GM12878 (cell line): ENCODE results near the gene NEURL3. TPM values are rescaled to one million over a fixed set of nuclear protein-coding genes. Genes with fewer than 3 reads are reported as not detected.

Experiments used
- ATF3 ChIP-seq: IDR thresholded peaks from 2 replicates; pipeline ENCODE4 v1.6.1; 2011; ENCODE audit warnings: low read depth, mild to moderate bottlenecking, low read length, moderate library complexity, borderline replicate concordance; ENCODE audit errors: extremely low read depth
- BACH1 ChIP-seq: fragments of 450-650 bp; IDR thresholded peaks from 2 replicates; pipeline ENCODE4 v1.6.1; 2017; ENCODE audit warnings: mild to moderate bottlenecking, borderline replicate concordance
- BCL11A ChIP-seq: IDR thresholded peaks from 2 replicates; pipeline ENCODE4 v1.6.1; 2011; ENCODE audit warnings: low read depth, low read length
- CEBPZ ChIP-seq: fragments of 150-350 bp; IDR thresholded peaks from 2 replicates; pipeline ENCODE4 v1.6.1; 2016; ENCODE audit warnings: low read depth, low read length
- CTCF ChIP-seq, 3 experiments: IDR thresholded peaks in 2 of 3; conservative IDR thresholded peaks in 1 of 3; 2 replicates each; pipeline ENCODE4 v1.5.1; 2011; ENCODE audit warnings: low read depth in 3 of 3, low read length in 3 of 3, mild to moderate bottlenecking in 3 of 3, control low read depth in 2 of 3, moderate library complexity in 2 of 3, inconsistent platforms in 1 of 3, mixed read lengths in 1 of 3; ENCODE audit not compliant: control insufficient read depth in 2 of 3, insufficient read depth in 1 of 3; ENCODE audit errors: extremely low read depth in 1 of 3
- DPF2 ChIP-seq: fragments of 450-650 bp; IDR thresholded peaks from 2 replicates; pipeline ENCODE4 v1.6.1; 2017; ENCODE audit warnings: mild to moderate bottlenecking
- EED ChIP-seq: sonication (generic); IDR thresholded peaks from 2 replicates; pipeline ENCODE4 v1.6.1; 2016; ENCODE audit warnings: antibody characterized with exemption, low read depth
- EZH2 ChIP-seq: IDR thresholded peaks from 2 replicates; pipeline ENCODE4 v1.6.1; 2012; ENCODE audit warnings: low read depth, mild to moderate bottlenecking, control low read depth, inconsistent platforms, low read length, borderline replicate concordance; ENCODE audit not compliant: control insufficient read depth
- GATAD2B ChIP-seq: fragments of 450-650 bp; conservative IDR thresholded peaks from 2 replicates; pipeline ENCODE4 v1.6.1; 2017; ENCODE audit warnings: low read depth, mild to moderate bottlenecking, moderate library complexity
- PAX5 ChIP-seq: IDR thresholded peaks from 2 replicates; pipeline ENCODE4 v1.6.1; 2011; ENCODE audit warnings: low read depth, low read length, borderline replicate concordance
- RELA ChIP-seq: fragments of 450-650 bp; IDR thresholded peaks from 2 replicates; pipeline ENCODE4 v1.8.0; 2014; ENCODE audit warnings: borderline replicate concordance; ENCODE audit not compliant: partially characterized antibody
- SREBF1 ChIP-seq: IDR thresholded peaks from 2 replicates; pipeline ENCODE4 v1.6.1; 2012; ENCODE audit warnings: mild to moderate bottlenecking, low read length
- TCF12 ChIP-seq: IDR thresholded peaks from 2 replicates; pipeline ENCODE4 v1.6.1; 2011; ENCODE audit warnings: low read depth, mild to moderate bottlenecking, low read length
- WRNIP1 ChIP-seq: IDR thresholded peaks from 2 replicates; pipeline ENCODE4 v1.6.1; 2011; ENCODE audit warnings: low read depth, low read length, improper control_type of control experiment, borderline replicate concordance
- ZNF207 ChIP-seq: fragments of 450-650 bp; IDR thresholded peaks from 2 replicates; pipeline ENCODE4 v1.6.1; 2014; ENCODE audit warnings: antibody characterized with exemption, mild to moderate bottlenecking, borderline replicate concordance
- ZNF217 ChIP-seq: fragments of 450-650 bp; IDR thresholded peaks from 2 replicates; pipeline ENCODE4 v1.6.1; 2017; ENCODE audit warnings: antibody characterized with exemption, mild to moderate bottlenecking
- ZNF24 ChIP-seq: fragments of 450-650 bp; IDR thresholded peaks from 2 replicates; pipeline ENCODE4 v1.6.1; 2017; ENCODE audit warnings: antibody characterized with exemption, mild to moderate bottlenecking
- ZNF622 ChIP-seq: fragments of 450-650 bp; IDR thresholded peaks from 2 replicates; pipeline ENCODE4 v1.6.1; 2017; ENCODE audit warnings: mild to moderate bottlenecking, inconsistent platforms
- ZZZ3 ChIP-seq: IDR thresholded peaks from 2 replicates; pipeline ENCODE4 v1.6.1; 2011; ENCODE audit warnings: low read depth; ENCODE audit not compliant: control insufficient read depth, insufficient read length
- polyA plus RNA-seq, 11 experiments: library from polyadenylated mRNA; depleted of rRNA in 4 of 11; unstranded in 6 of 11; stranded (reverse) in 5 of 11; fragments of >200 nt; fragmentation: Nextera tagmentation in 4 of 11; fragmentation: Illumina TruSeq in 1 of 11; extraction: Ambion mirVana in 4 of 11; extraction: Trizol in 1 of 11; gene quantifications; 1 replicate in 1 of 11; 2 replicates in 10 of 11; pipeline versions ENCODE4 v1.2.1 to v1.2.3, GENCODE V29; 2011 to 2016; ENCODE audit warnings: inconsistent platforms in 2 of 11, missing spikeins in 2 of 11, low read depth in 1 of 11
- total RNA-seq, 4 experiments: library from RNA; depleted of rRNA in 3 of 4; stranded (reverse); fragments of >200 nt in 3 of 4; fragmentation: Illumina TruSeq in 1 of 4; extraction: Trizol in 1 of 4; gene quantifications; 2 replicates each; pipeline versions ENCODE4 v1.2.1 to v1.2.3, GENCODE V29; 2013 to 2021
- TF ChIP-seq, protein P1 (sequence below): IDR thresholded peaks from 2 replicates; pipeline ENCODE4 v1.6.1; 2011; ENCODE audit warnings: borderline replicate concordance, low read depth, mild to moderate bottlenecking, moderate library complexity, low read length; ENCODE audit not compliant: insufficient read depth, poor library complexity, severe bottlenecking
- TF ChIP-seq, protein P2 (sequence below): fragments of 450-650 bp; IDR thresholded peaks from 2 replicates; pipeline ENCODE4 v1.6.1; 2016; ENCODE audit warnings: mild to moderate bottlenecking

The NEURL3 gene
- total and polyA plus RNA-seq, 10 of the 15 experiments (the other 5 are each of a cell fraction or from before 2014, with no cell fraction given): 0.03 to 6.3 (median 0.47) TPM

- TF ChIP-seq, protein P1, sequence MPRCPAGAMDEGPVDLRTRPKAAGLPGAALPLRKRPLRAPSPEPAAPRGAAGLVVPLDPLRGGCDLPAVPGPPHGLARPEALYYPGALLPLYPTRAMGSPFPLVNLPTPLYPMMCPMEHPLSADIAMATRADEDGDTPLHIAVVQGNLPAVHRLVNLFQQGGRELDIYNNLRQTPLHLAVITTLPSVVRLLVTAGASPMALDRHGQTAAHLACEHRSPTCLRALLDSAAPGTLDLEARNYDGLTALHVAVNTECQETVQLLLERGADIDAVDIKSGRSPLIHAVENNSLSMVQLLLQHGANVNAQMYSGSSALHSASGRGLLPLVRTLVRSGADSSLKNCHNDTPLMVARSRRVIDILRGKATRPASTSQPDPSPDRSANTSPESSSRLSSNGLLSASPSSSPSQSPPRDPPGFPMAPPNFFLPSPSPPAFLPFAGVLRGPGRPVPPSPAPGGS: peak; percentile 77
- TF ChIP-seq ZNF622 (no peak), ZNF24 (no peak), CEBPZ (no peak), ZNF217 (no peak), EED (peak; percentile 99), CTCF (IDR thresholded peaks at IDR 0.05 in 2 of 3, conservative IDR thresholded peaks at IDR 0.05 in 1 of 3; ENCODE audit: control insufficient read depth in 2 of 3, extremely low read depth in 1 of 3, insufficient read depth in 1 of 3, low read depth in 3 of 3, low read length in 3 of 3) (no peak), TCF12 (0 out of 2 replicates have a peak, but pooled peaks have one; percentile 36), PAX5 (peak; percentile 77; the same call in 1 of the 2 replicates), BCL11A (peak; percentile 75), ZNF207 (peak; percentile 77; the same call in 1 of the 2 replicates), SREBF1 (no peak), ZZZ3 (no peak), EZH2 (no peak), RELA (peak; percentile 73), ATF3 (no peak), DPF2 (peak; percentile 86), WRNIP1 (no peak), BACH1 (peak; percentile 60; the same call in 1 of the 2 replicates), GATAD2B (peak; percentile 80)
- TF ChIP-seq, protein P2, sequence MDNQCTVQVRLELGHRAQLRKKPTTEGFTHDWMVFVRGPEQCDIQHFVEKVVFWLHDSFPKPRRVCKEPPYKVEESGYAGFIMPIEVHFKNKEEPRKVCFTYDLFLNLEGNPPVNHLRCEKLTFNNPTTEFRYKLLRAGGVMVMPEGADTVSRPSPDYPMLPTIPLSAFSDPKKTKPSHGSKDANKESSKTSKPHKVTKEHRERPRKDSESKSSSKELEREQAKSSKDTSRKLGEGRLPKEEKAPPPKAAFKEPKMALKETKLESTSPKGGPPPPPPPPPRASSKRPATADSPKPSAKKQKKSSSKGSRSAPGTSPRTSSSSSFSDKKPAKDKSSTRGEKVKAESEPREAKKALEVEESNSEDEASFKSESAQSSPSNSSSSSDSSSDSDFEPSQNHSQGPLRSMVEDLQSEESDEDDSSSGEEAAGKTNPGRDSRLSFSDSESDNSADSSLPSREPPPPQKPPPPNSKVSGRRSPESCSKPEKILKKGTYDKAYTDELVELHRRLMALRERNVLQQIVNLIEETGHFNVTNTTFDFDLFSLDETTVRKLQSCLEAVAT: peak; percentile 79
These were observed 19.2 kb downstream of the NEURL3 start (continued) for GRCh38 chr2:96485751-96486651.
